Esophagus muscularis mucosa (tissue), 3 donors: Measurements from ENCODE around the gene BTG4.

Experiments
- POLR2AphosphoS5 ChIP-seq, 2 donors: sonication (generic); formaldehyde crosslinking; IDR thresholded peaks; one replicate each; pipeline ENCODE4 v1.6.1; 2017; ENCODE audit warnings: antibody characterized with exemption in 2 of 2
- TF ChIP-seq, protein P1 (sequence below), 3 experiments: fragments of 200-600 bp in 2 of 3; fragments of 450-650 bp in 1 of 3; sonication (generic) in 2 of 3; IDR thresholded peaks; one replicate each; pipeline ENCODE4 v1.5.1; 2017 to 2019; ENCODE audit warnings: antibody characterized with exemption in 3 of 3, mild to moderate bottlenecking in 2 of 3, moderate library complexity in 1 of 3

DNA sequence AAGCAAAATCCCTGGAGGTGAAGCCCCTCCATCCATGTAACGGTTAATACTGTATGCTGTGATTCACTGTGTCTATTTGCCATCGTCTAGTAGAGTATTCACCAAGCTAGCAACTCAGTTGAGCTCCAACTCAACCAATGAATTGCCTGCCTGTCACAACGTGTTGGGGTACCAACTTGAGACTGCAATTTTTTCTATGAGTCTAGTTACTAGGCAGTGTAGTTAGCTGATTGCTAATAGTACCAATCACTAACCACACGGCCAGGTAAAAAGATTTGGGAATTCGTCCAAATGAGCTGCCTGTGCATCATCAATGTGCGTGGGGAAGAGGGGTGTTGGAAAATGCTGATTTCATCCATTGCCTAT is 1.0 kb upstream of the BTG4 start:
- TF ChIP-seq, protein P1, sequence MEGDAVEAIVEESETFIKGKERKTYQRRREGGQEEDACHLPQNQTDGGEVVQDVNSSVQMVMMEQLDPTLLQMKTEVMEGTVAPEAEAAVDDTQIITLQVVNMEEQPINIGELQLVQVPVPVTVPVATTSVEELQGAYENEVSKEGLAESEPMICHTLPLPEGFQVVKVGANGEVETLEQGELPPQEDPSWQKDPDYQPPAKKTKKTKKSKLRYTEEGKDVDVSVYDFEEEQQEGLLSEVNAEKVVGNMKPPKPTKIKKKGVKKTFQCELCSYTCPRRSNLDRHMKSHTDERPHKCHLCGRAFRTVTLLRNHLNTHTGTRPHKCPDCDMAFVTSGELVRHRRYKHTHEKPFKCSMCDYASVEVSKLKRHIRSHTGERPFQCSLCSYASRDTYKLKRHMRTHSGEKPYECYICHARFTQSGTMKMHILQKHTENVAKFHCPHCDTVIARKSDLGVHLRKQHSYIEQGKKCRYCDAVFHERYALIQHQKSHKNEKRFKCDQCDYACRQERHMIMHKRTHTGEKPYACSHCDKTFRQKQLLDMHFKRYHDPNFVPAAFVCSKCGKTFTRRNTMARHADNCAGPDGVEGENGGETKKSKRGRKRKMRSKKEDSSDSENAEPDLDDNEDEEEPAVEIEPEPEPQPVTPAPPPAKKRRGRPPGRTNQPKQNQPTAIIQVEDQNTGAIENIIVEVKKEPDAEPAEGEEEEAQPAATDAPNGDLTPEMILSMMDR (IDR thresholded peaks at IDR 0.05) = no peak
- TF ChIP-seq POLR2AphosphoS5 (IDR thresholded peaks at IDR 0.05) = no peak
